OCI-M2 (cell line): ENCODE measurements around the gene ANAPC1.
"Not testable (repeated sequence)": the region's sequence is repeated elsewhere in the genome, so short reads cannot be mapped to it uniquely, and the experiment has no call there.

Experiments
- DNase-seq: peaks from one replicate; lab custom pipeline; 2025; ENCODE audit not compliant: unreplicated experiment; lab: John Stamatoyannopoulos, UW

The ANAPC1 gene

GRCh38 chr2:111904726-111905474, 20.9 kb upstream of the ANAPC1 start:
- no peak for DNase-seq

- DNase-seq = no peak
Measured at GRCh38 chr2:111903930-111904439, 20.0 kb upstream of the ANAPC1 start.

DNA sequence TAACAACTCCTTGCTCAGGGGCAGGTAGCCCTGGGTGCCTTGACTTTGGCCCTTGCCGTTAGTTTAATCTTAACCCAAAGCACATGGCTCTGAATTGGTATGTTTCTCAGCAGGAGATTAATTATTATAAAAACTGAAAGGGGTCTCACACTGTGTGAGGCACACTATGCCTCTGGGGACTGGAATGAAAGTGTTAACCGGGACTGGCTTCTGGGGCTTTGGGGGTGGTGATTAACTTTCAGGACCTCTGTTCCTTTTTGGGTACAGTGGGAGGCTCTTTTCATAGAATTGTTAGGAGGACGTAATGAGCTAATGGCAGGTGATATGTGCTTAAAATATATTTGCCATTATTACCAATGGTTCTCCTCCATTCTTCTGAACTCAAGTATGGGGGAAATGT, 19.5 kb upstream of the ANAPC1 start:
- no peak for DNase-seq

DNA sequence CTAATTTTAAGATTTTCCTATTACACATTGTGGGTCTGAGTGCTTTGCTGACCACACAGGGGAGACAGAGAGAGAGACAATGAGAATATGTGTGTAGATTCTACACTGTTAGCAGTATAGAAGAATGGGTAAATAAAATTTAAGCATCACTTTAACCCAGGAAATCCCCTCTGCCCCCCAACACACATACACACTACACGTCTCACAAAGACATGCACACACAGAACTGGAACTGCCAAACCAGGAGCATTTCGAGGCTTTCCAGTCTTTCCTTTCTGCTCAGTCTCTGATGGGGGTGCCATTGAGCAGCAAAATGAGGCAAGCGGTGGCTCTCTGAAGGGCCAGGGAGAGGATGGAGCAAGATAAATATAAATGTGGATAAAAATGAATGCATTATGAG, 16.9 kb upstream of the ANAPC1 start:
- DNase-seq = no peak

DNA sequence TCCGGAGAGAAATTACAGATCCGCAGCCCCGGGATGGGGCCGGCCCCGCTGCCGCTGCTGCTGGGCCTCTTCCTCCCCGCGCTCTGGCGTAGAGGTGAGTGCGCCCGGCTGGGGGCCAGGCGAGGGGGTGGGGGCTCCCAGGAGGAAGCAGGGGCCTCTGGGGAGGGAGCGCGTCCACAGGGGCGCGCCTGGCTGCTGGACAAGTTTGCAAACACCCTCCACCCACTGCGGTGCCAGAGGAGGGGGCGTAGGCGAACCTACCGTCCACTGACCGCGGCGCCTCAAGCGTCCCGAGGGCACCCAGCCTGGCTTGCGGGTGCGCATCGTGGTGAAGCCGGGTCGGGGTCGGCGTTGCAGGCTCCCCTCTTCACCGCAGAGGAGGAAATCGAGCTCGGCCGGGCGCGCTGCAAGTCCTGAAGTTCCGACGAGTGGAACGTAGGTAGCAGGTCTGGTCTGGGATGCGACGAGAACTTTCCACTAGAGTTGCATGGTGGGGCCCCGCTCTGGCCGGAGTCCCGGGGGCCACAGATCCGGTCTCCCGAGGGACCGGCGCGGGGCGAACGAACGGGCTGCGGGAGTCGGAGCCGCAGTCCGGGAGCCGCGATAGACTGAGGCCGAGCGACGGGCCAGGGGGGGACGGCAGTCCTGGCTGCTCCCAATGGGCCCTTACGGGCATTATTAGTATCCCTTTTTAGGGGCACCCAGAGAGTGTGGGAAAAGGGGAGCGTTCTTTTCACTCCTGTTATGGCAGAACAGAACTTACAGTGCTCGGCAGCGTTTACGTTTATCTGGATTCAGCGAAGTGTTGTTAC, 14.9 kb upstream of the ANAPC1 start:
- DNase-seq = no peak

- peak; percentile 49 for DNase-seq
Measured at GRCh38 chr2:111897924-111898702, 14.1 kb upstream of the ANAPC1 start, which contains the start of gene MERTK. Gene MERTK, plus strand, starts transcription at chr2:111898607. Its CDS starts 129 bp downstream, at chr2:111898736.

DNA sequence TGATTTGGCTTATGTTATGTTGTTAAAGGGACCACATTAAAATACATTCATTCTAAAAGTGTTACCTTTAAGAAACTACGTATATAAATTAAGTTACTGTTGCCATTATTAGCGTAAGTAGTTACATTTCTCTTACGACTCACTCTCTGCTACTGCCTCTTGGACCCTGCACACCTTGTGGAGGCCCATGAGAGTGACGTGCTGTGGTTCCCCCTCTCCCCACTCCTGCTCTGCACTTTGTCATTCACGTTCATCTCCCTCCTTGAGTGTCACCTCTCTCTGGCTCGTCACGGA, 13.6 kb upstream of the ANAPC1 start:
- DNase-seq = no peak

DNA sequence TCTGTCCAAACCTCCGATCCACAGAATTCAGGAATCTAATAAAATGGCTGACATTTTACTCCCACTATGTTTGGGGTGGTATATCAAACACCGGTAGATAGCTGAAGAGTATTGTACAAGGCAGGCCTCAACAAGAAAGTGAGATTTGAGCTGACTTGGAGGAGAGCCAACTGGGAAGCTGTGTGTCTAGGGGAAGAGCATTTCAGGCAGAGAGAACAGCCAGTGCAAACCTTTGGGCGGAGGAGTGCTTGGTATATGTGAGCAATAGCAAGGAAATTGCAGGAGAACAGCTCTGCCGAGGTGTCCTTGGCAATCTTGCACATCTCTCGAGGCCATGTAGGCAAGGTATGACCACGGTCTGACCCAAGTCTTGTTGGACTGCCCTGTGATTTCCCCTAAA, 12.6 kb upstream of the ANAPC1 start:
- DNase-seq = no peak

GRCh38 chr2:111896024-111896423, 12.0 kb upstream of the ANAPC1 start:
- DNase-seq = no peak

- no peak for DNase-seq
Measured at GRCh38 chr2:111884592-111884964, 585 bp upstream of the ANAPC1 start.

GRCh38 chr2:111872806-111873205, 11.2 kb downstream of the ANAPC1 start:
- DNase-seq = not testable (repeated sequence)

DNA sequence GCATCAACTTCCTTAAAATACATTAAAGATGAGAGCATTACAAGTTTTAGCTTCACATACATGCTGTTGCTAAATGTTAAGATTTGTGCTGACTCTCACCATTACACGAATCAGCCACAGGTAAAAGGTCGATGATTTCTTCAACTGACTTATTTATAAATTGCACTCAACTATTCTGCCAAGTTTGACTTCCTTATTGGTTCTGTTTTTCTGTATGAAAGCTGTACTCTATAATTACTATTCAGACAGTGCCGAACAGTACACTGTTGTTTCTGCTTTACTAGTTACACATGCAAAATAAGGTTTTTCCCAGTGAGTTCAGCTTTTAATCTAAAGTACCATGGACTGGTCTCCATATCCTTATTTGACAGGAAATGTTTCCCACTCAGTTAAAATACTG, 18.9 kb downstream of the ANAPC1 start:
- not testable (repeated sequence) for DNase-seq

DNA sequence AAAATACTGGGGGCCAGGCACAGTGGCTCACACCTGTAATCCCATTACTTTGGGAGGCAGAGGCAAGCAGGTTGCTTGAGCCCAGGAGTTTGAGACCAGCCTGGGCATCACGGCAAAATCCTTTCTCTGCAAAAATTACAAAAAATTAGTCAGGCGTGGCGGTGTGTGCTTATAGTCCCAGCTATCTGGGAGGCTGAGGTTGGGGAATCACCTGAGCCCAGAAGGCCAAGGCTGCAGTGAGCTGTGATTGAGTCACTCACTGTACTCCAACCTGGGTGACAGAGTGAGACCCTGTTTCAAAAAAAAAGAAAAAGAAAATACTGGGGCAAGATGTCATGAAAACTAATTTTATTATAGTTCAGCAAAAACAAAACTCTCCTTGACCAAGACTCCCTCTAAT, 24.0 kb downstream of the ANAPC1 start:
- not testable (repeated sequence) for DNase-seq

- not testable (repeated sequence) for DNase-seq
Measured at GRCh38 chr2:111852544-111852943, 31.4 kb downstream of the ANAPC1 start.

GRCh38 chr2:111850646-111851045, 33.3 kb downstream of the ANAPC1 start:
- DNase-seq = not testable (repeated sequence)

DNA sequence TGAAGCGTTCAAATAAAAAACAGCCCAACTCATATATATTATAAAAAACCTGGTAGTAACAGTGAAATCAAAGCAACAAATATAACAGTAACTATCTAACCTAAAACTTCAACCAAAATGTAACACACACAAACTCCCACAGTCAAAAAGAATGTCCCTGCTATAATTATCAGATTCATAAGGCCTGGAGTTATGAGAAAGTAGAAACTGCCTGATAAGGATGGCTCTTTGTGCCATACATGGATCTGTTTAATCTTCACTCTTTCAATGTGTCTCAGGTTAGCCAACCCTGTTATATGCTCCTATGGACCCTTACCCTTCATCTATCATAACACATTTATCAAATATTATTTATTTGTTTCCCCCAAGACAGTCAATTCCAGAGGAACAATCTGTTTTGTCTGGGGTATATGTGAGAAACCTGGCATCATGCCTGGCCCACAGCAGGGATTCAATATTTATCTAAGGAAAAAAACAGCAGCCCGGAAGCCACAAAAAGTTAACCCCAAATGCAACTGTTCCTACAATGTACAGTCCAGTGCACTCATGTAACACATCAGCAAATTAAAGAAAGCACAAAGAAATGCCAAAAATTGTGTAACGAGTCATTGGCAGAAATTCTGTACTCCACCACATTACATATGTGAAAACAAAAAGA, 44.2 kb downstream of the ANAPC1 start:
- not testable (repeated sequence) for DNase-seq

DNA sequence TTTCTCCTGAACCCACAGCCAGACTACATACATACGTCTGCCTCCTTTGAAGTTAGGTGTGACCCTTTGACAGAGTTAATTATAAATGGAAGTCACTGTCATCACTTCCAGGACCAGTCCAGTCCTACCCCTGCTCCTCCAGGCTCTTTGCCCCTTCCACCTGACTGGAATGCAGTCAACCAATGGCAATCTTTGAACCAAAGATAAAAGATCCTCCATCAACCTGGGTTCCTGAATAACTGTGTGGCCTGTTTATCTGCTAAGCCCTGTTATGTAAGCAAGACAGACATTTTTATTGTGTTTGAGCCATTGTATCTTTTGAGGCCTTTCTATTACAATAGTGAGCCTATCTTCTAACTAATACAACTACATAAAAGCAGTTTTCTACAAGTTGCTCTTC, 45.0 kb downstream of the ANAPC1 start:
- DNase-seq = not testable (repeated sequence)

DNA sequence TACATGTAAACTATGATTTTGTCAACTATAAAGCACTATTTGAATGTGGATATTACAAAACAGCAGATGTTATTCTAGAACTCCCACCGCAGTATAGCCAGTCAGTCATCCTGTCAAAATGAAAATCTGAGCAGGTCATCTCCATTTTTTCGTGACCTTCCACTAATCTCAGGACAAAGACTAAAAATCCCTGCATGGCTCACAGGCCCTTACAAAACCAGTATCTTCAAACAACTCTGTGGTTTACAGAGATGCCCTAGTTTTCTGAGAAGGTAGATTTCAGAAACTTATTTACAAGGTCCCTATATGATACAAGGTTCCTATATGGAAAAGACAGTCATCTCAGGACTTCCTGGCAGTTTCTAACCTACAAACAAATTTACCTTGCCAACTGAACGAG, 49.8 kb downstream of the ANAPC1 start:
- DNase-seq = not testable (repeated sequence)

GRCh38 chr2:111830479-111830878, 53.5 kb downstream of the ANAPC1 start:
- DNase-seq = not testable (repeated sequence)

DNA sequence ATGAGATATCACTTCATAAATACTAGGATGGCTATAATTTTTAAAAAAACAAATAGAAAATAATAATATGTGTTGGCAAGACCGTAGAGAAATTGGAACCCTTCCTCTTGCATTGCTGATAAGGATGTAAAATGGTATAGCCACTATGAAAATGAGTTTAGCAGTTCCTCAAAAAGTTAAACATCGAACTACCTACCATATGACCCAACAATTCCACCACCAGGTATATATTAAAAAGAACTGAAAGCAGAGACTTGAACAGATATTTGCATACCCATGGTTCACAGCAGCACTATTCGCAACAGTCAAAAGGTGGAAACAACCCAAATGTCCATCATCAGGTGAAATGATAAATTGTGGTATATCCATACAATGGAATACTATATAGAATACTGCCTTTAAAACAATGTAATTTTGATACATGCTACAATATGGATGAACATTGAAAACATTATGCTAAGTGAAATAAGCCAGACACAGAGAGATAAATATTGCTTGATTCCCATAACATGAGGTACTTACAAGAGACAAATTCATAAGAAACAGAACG, 55.7 kb downstream of the ANAPC1 start:
- not testable (repeated sequence) for DNase-seq
